HepG2 (cell line): ENCODE measurements around the gene PLA2G7. TPM values are rescaled to one million over a fixed set of nuclear protein-coding genes. Genes with fewer than 3 reads are reported as not detected.
A peak's percentile ranks its signal among the peaks of the same experiment; 100 is the strongest.

Experiments
- ATAC-seq: fragments of 200-7000 bp; cut with Tn5 transposase; 3 replicates; pipeline ENCODE4 v1.9.1; 2020; ENCODE audit warnings: mild to moderate bottlenecking, moderate library complexity
- BruUV-seq: library from RNA; stranded (reverse); fragments of 400-500 nt; replicated peaks from 2 replicates; lab custom pipeline; 2021; lab: Mats Ljungman, UMichigan
- CTCF ChIA-PET: fragments of 300-600 bp; formaldehyde crosslinking; extraction: SDS; loops from one replicate; lab custom pipeline; 2021; ENCODE audit warnings: low total read pairs, inconsistent platforms, low intra/inter-chr PET ratio; lab: Yijun Ruan, JAX
- POLR2A ChIA-PET: fragments of 350-600 bp; sonication (Branson Sonifier 250); formaldehyde crosslinking; loops from one replicate; lab custom pipeline; 2020; ENCODE audit warnings: antibody characterized with exemption, inconsistent platforms; lab: Yijun Ruan, JAX
- DNase-seq: peaks from one replicate; pipeline ENCODE4 v3.0.0-alpha.2; 2015; ENCODE audit warnings: low spot score
- FAIRE-seq: peaks from 3 replicates; lab custom pipeline; 2011; peaks lifted over from hg19 to GRCh38; lab: Jason Lieb, UNC
- H2AFZ ChIP-seq: one replicate; pipeline ENCODE4 v1.6.1; 2011; ENCODE audit warnings: low read length, inconsistent platforms
- H3K27ac ChIP-seq: fragments of 300-600 bp; 3 replicates; pipeline ENCODE4 v1.8.0; 2011; ENCODE audit warnings: mixed run types, mild to moderate bottlenecking, mixed read lengths, low read length, inconsistent platforms; ENCODE audit not compliant: insufficient read depth; ENCODE audit errors: extremely low read length
- H3K27me3 ChIP-seq, 2 experiments: fragments of 200-600 bp in 1 of 2; 2 replicates in 1 of 2; 3 replicates in 1 of 2; pipeline versions ENCODE4 v1.6.0 to v1.8.0; 2011; ENCODE audit warnings: low read length in 2 of 2, mild to moderate bottlenecking in 2 of 2, moderate library complexity in 2 of 2, inconsistent platforms in 1 of 2; ENCODE audit not compliant: insufficient read depth in 2 of 2, control insufficient read depth in 1 of 2
- H3K36me3 ChIP-seq, 2 experiments: fragments of 200-600 bp in 1 of 2; replicated peaks in 1 of 2; 2 replicates in 1 of 2; 3 replicates in 1 of 2; pipeline versions ENCODE4 v1.5.1 to v1.8.0; 2011; ENCODE audit warnings: low read length in 2 of 2, inconsistent platforms in 1 of 2; ENCODE audit not compliant: insufficient read depth in 2 of 2, control insufficient read depth in 1 of 2
- H3K4me1 ChIP-seq: 2 replicates; pipeline ENCODE4 v1.5.1; 2012; ENCODE audit warnings: low read length, inconsistent platforms; ENCODE audit not compliant: insufficient read depth
- H3K4me2 ChIP-seq: 2 replicates; pipeline ENCODE4 v1.6.0; 2011; ENCODE audit warnings: low read depth, low read length, inconsistent platforms
- H3K4me3 ChIP-seq, 3 experiments: fragments of 200-600 bp in 1 of 3; sonication (generic), shearing (Covaris generic) in 1 of 3; replicated peaks in 1 of 3; 2 replicates each; pipeline ENCODE4 v1.5.1; 2011 to 2016; ENCODE audit warnings: low read length in 3 of 3, inconsistent platforms in 2 of 3, low read depth in 2 of 3, mild to moderate bottlenecking in 2 of 3, control low read depth in 1 of 3, mixed read lengths in 1 of 3; ENCODE audit not compliant: insufficient read depth in 1 of 3
- H3K79me2 ChIP-seq: one replicate; pipeline ENCODE4 v1.6.1; 2011; ENCODE audit warnings: low read length, inconsistent platforms; ENCODE audit not compliant: insufficient read depth
- H3K9ac ChIP-seq: 2 replicates; pipeline ENCODE4 v1.6.0; 2011; ENCODE audit warnings: mild to moderate bottlenecking, low read depth, low read length, inconsistent platforms; ENCODE audit not compliant: insufficient read depth
- H3K9me3 ChIP-seq: 2 replicates; pipeline ENCODE4 v1.5.1; 2012; ENCODE audit warnings: mild to moderate bottlenecking, low read length
- H4K20me1 ChIP-seq: 2 replicates; pipeline ENCODE4 v1.6.0; 2011; ENCODE audit warnings: inconsistent platforms, mild to moderate bottlenecking, low read length, moderate library complexity; ENCODE audit not compliant: insufficient read depth
- CEBPB ChIP-seq: IDR thresholded peaks from 2 replicates; pipeline ENCODE4 v1.6.1; 2011; ENCODE audit warnings: low read depth, low read length, improper control_type of control experiment, borderline replicate concordance
- HNF4A ChIP-seq: sonication (generic); formaldehyde crosslinking; IDR thresholded peaks from 2 replicates; pipeline ENCODE4 v1.4.0; 2020; ENCODE audit warnings: missing genetic modification reagents
- HNF4G ChIP-seq, 2 experiments: sonication (generic) in 1 of 2; formaldehyde crosslinking in 1 of 2; IDR thresholded peaks; 2 replicates each; pipeline versions ENCODE4 v1.4.0 to v1.6.1; 2011 to 2020; ENCODE audit warnings: borderline replicate concordance in 2 of 2, low read depth in 2 of 2, mild to moderate bottlenecking in 2 of 2, low read length in 1 of 2, missing genetic modification reagents in 1 of 2, moderate library complexity in 1 of 2
- TBP ChIP-seq: sonication (generic); formaldehyde crosslinking; IDR thresholded peaks from 2 replicates; pipeline ENCODE4 v1.5.0; 2020; ENCODE audit warnings: missing genetic modification reagents
- WGBS: methylation state at CpG from one replicate; pipeline ENCODE4 v1.1.6; 2017; ENCODE audit warnings: low lambda C conversion rate; 5-methylcytosine and 5-hydroxymethylcytosine counted together
- in situ Hi-C: cut with HindIII; loops from 2 replicates; pipeline ENCODE4 v1.10.0; 2017; ENCODE audit warnings: low pct_unique_long_range_greater_than_20kb; ENCODE audit not compliant: extremely low pct_ligation_motif_present
- intact Hi-C: fragments of 100-400 bp; cut with micrococcal nuclease; formaldehyde crosslinking; loops from one replicate; pipeline ENCODE4 v1.10.0; 2022; ENCODE audit not compliant: unreplicated experiment
- polyA plus RNA-seq, 8 experiments: library from polyadenylated mRNA; depleted of rRNA in 3 of 8; stranded (reverse) in 7 of 8; unstranded in 1 of 8; fragments of >200 nt; fragmentation: Illumina TruSeq in 4 of 8; extraction: Trizol in 4 of 8; gene quantifications; 2 replicates each; pipeline versions ENCODE4 v1.2.1 to v1.2.3, GENCODE V29; 2011 to 2016; ENCODE audit warnings: low read depth in 4 of 8, missing spikeins in 1 of 8, mixed read lengths in 1 of 8; ENCODE audit not compliant: insufficient read depth in 1 of 8
- total RNA-seq, 5 experiments: library from RNA; depleted of rRNA; stranded (reverse); fragments of >200 nt; fragmentation: Illumina TruSeq; extraction: Trizol; gene quantifications; 2 replicates each; pipeline ENCODE4 v1.2.3, GENCODE V29; 2016; ENCODE audit warnings: low read depth in 1 of 5
- TF ChIP-seq, protein P1 (sequence below): sonication (generic); formaldehyde crosslinking; IDR thresholded peaks from 2 replicates; pipeline ENCODE4 v1.9.0; 2022; ENCODE audit warnings: missing genetic modification reagents, mild to moderate bottlenecking, borderline replicate concordance

PLA2G7 gene
- total and polyA plus RNA-seq, 2 of the 13 experiments (the other 11 are each of a cell fraction or from before 2014, with no cell fraction given), result not detected

DNA sequence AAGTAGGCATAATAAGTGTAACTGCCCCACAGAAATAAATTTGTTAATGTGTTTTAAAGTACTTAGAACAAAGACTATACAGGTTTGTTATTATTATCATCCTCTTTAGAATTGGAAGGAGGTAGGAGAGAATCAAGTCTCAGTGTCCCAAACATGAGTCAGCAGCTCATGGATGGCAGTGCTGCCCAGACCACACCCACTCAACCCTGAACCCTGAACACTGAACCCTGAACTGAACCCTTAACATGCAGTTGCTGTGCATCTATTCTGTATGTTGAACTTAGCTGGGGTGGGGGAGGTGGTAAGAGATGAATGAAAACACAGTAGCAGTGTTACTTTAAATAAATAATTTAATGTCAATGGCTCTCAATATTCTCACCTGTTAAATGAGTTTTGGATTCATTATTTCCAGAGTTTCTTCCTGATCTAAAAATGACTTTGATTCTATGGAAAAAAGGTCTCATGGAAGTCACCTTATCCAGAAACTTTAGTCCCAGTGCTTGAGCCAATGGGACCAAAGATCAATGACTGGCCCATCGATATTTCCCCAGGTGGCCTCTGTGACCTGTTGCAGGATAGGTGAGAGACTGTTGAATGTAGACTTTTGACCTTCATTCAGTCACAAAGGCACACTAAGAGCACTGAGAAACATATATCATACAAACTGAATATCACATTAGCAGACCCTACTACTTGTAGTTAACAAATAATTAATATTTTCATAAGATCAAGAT lies 8.4 kb upstream of the PLA2G7 start:
- no peak for DNase-seq
- intact Hi-C loops, result no loop called here
- no peak overlapping the region for H2AFZ ChIP-seq
- no peaks in the 10 kb centered on the region for H3K79me2 ChIP-seq
- ATAC-seq, result no peak
- FAIRE-seq, result no peak
- ChIA-PET CTCF (no interaction called here), POLR2A (no interaction called here)
- H3K9ac ChIP-seq, result no peak overlapping the region
- no peaks in the 10 kb centered on the region for H3K36me3 ChIP-seq
- H3K4me1 ChIP-seq, result no peaks in the 10 kb centered on the region
- TF ChIP-seq TBP (CRISPR knock-in tag) (no peak), HNF4A (CRISPR knock-in tag) (peak; percentile 26; the same call in 1 of the 2 replicates), HNF4G (IDR thresholded peaks at IDR 0.05; ENCODE audit: borderline replicate concordance, low read depth, low read length) (peak; percentile 39), HNF4G (CRISPR knock-in tag; IDR thresholded peaks at IDR 0.05; ENCODE audit: borderline replicate concordance, low read depth) (no peak)
- TF ChIP-seq, all 625 proteins: peak for 2
- no peak overlapping the region for H3K27ac ChIP-seq
- WGBS, result 0% methylated on average over 1 of the region's 1 CpG
- H3K9me3 ChIP-seq, result no peaks in the 10 kb centered on the region
- H3K27me3 ChIP-seq, result no peaks in the 10 kb centered on the region
- no peak overlapping the region for H3K4me2 ChIP-seq
- no TSS peak for BruUV-seq
- no peak overlapping the region for H3K4me3 ChIP-seq
- H4K20me1 ChIP-seq, result no peaks in the 10 kb centered on the region
- in situ Hi-C loops, result no loop called here

DNA sequence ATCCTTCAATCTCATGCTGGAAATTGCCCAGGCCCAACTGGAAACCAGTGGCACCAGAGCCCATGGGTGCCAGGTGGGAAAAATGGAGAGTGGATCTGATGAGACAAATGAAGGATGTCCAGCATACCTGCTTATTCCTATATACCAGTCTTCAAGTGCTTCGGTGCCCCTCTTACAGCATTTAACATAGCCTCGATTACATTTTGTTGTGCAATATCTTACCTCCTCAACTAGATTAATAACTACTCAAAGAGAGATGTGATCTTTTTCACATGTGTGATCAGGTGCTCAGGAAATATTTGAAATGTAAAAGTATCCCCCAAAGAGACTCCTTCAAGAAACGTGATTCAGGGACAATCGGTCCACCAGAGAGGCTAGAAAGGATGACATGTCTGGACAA lies 6.7 kb upstream of the PLA2G7 start:
- intact Hi-C loops (no loop called here), in situ Hi-C loops (no loop called here)
- H3K4me3 ChIP-seq, result no peak overlapping the region
- no peaks in the 10 kb centered on the region for H4K20me1 ChIP-seq
- CTCF ChIA-PET, result no interaction called here
- POLR2A ChIA-PET, result no interaction called here
- H3K9ac ChIP-seq, result no peak overlapping the region
- no peaks in the 10 kb centered on the region for H3K79me2 ChIP-seq
- no peaks in the 10 kb centered on the region for H3K9me3 ChIP-seq
- no peaks in the 10 kb centered on the region for H3K4me1 ChIP-seq
- no peak overlapping the region for H2AFZ ChIP-seq
- WGBS, result 60% methylated on average over 4 of the region's 4 CpGs
- ATAC-seq (no peak), DNase-seq (no peak), FAIRE-seq (no peak)
- BruUV-seq, result no TSS peak
- H3K36me3 ChIP-seq, result no peaks in the 10 kb centered on the region
- H3K27me3 ChIP-seq, result peaks cover 0 to 3% of the 10 kb centered on the region in 2 experiments; a peak in 1 of 5 replicates
- no peak overlapping the region for H3K4me2 ChIP-seq
- H3K27ac ChIP-seq, result no peak overlapping the region
- TF ChIP-seq, protein P1, sequence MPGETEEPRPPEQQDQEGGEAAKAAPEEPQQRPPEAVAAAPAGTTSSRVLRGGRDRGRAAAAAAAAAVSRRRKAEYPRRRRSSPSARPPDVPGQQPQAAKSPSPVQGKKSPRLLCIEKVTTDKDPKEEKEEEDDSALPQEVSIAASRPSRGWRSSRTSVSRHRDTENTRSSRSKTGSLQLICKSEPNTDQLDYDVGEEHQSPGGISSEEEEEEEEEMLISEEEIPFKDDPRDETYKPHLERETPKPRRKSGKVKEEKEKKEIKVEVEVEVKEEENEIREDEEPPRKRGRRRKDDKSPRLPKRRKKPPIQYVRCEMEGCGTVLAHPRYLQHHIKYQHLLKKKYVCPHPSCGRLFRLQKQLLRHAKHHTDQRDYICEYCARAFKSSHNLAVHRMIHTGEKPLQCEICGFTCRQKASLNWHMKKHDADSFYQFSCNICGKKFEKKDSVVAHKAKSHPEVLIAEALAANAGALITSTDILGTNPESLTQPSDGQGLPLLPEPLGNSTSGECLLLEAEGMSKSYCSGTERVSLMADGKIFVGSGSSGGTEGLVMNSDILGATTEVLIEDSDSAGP (CRISPR knock-in tag), result no peak
- peak; percentile 55; the same call in 1 of the 2 replicates for TF ChIP-seq CEBPB
